Kidney (tissue), 14 donors: ENCODE data around the gene ITLN2. TPM values are rescaled to one million over a fixed set of nuclear protein-coding genes. Genes with fewer than 3 reads are reported as not detected.

Experiments used
- DNase-seq, 5 donors: peaks; one replicate each; pipeline ENCODE4 v3.0.0-alpha.2; 2013 to 2020
- FAIRE-seq: peaks from 2 replicates; lab custom pipeline; 2012; peaks lifted over from hg19 to GRCh38; lab: Jason Lieb, UNC
- H3K27ac ChIP-seq, 2 donors: one replicate each; pipeline ENCODE4 v1.7.0; 2013; ENCODE audit warnings: low read depth in 2 of 2, low read length in 2 of 2, inconsistent platforms in 1 of 2
- H3K27me3 ChIP-seq: one replicate; pipeline ENCODE4 v1.7.1; 2013; ENCODE audit warnings: low read length, inconsistent platforms; ENCODE audit not compliant: control insufficient read depth, insufficient read depth
- H3K36me3 ChIP-seq, 3 donors: one replicate each; pipeline versions ENCODE4 v1.7.0 to v1.7.1; 2013; ENCODE audit warnings: low read length in 3 of 3, control low read depth in 1 of 3, inconsistent platforms in 1 of 3; ENCODE audit not compliant: insufficient read depth in 3 of 3, control insufficient read depth in 2 of 3
- H3K4me1 ChIP-seq, 3 donors: one replicate each; pipeline versions ENCODE4 v1.7.0 to v1.7.1; 2013; ENCODE audit warnings: low read length in 3 of 3, inconsistent platforms in 1 of 3, low read depth in 1 of 3; ENCODE audit not compliant: control insufficient read depth in 2 of 3, insufficient read depth in 2 of 3
- H3K4me3 ChIP-seq, 3 donors: one replicate each; pipeline versions ENCODE4 v1.7.0 to v1.8.1; 2013; ENCODE audit warnings: low read length in 3 of 3, control low read depth in 1 of 3, inconsistent platforms in 1 of 3
- H3K9ac ChIP-seq, 3 donors: one replicate each; pipeline versions ENCODE4 v1.7.0 to v1.7.1; 2013; ENCODE audit warnings: low read length in 3 of 3, control low read depth in 1 of 3, inconsistent platforms in 1 of 3
- H3K9me3 ChIP-seq, 3 donors: one replicate each; pipeline versions ENCODE4 v1.7.0 to v1.7.1; 2013; ENCODE audit warnings: low read length in 3 of 3, control low read depth in 1 of 3, inconsistent platforms in 1 of 3; ENCODE audit not compliant: control insufficient read depth in 2 of 3, insufficient read depth in 1 of 3
- CTCF ChIP-seq: IDR thresholded peaks from 3 replicates; pipeline ENCODE4 v1.5.1; 2012; ENCODE audit warnings: mild to moderate bottlenecking, moderate library complexity, borderline replicate concordance; ENCODE audit not compliant: insufficient read depth; ENCODE audit errors: extremely low read depth
- intact Hi-C: fragments of 100-400 bp; cut with DNase I; formaldehyde crosslinking; loops from one replicate; pipeline ENCODE4 v1.11.1; 2022
- polyA plus RNA-seq: library from polyadenylated mRNA; stranded (reverse); fragments of 350-450 nt; fragmentation: Illumina TruSeq; extraction: RNeasy Lipid Tissue Mini Kit (QIAGEN cat#74804); gene quantifications from one replicate; pipeline ENCODE4 v1.2.3, GENCODE V29; 2014; ENCODE audit warnings: low read depth, low replicate concordance; ENCODE audit not compliant: insufficient read depth
- total RNA-seq: library from RNA; stranded (reverse); fragmentation: NEBNext Ultra II Directional; extraction: Animal tissue kit (Norgen Biotek cat#: 25700); gene quantifications from one replicate; pipeline ENCODE4 v1.2.1, GENCODE V29; 2021
- donor health status: control.
- donor health status: control.
- donor health status: control.
- donor health status: control.
- donor health status: control.
- donor health status: DM: yes; HTN: yes; CAD: no.
- donor health status: Normal renal cell carcinoma (clear cell type).

Gene ITLN2
- total and polyA plus RNA-seq, 2 donors from 2014 or later, result 0.88 TPM; not detected in 1

GRCh38 chr1:160975026-160975425 is 20.4 kb upstream of the ITLN2 start:
- no peak overlapping the region for H3K27ac ChIP-seq
- no peaks in the 10 kb centered on the region for H3K27me3 ChIP-seq
- FAIRE-seq, result no peak
- intact Hi-C loops, result no loop called here
- H3K4me3 ChIP-seq, result no peak overlapping the region
- no peaks in the 10 kb centered on the region for H3K36me3 ChIP-seq
- DNase-seq, result no peak
- no peak for TF ChIP-seq CTCF
- no peak overlapping the region for H3K9ac ChIP-seq
- no peaks in the 10 kb centered on the region for H3K4me1 ChIP-seq
- no peaks in the 10 kb centered on the region for H3K9me3 ChIP-seq

- Histone ChIP-seq H3K9me3 (no peaks in the 10 kb centered on the region), H3K27ac (no peak overlapping the region), H3K36me3 (no peaks in the 10 kb centered on the region), H3K4me3 (no peak overlapping the region), H3K9ac (no peak overlapping the region), H3K4me1 (no peaks in the 10 kb centered on the region), H3K27me3 (no peaks in the 10 kb centered on the region)
- DNase-seq, result no peak
- FAIRE-seq, result no peak
- no peak for TF ChIP-seq CTCF
- intact Hi-C loops, result no loop called here
These were observed 18.9 kb upstream of the ITLN2 start for GRCh38 chr1:160973491-160973890.

GRCh38 chr1:160972939-160973338 is 18.3 kb upstream of the ITLN2 start:
- Histone ChIP-seq H3K36me3 (no peaks in the 10 kb centered on the region), H3K9me3 (no peaks in the 10 kb centered on the region), H3K4me3 (no peak overlapping the region), H3K4me1 (no peaks in the 10 kb centered on the region), H3K27me3 (no peaks in the 10 kb centered on the region), H3K9ac (no peak overlapping the region), H3K27ac (no peak overlapping the region)
- TF ChIP-seq CTCF, result no peak
- intact Hi-C loops, result no loop called here
- DNase-seq, result no peak
- no peak for FAIRE-seq

GRCh38 chr1:160971618-160972056 is 17.0 kb upstream of the ITLN2 start:
- no peak for FAIRE-seq
- no peak for TF ChIP-seq CTCF

More at GRCh38 chr1:160971618-160972056, 17.0 kb upstream of the ITLN2 start:
- Histone ChIP-seq H3K27me3 (no peaks in the 10 kb centered on the region), H3K4me3 (no peak overlapping the region), H3K36me3 (no peaks in the 10 kb centered on the region), H3K9ac (no peak overlapping the region), H3K9me3 (no peaks in the 10 kb centered on the region), H3K4me1 (no peaks in the 10 kb centered on the region), H3K27ac (no peak overlapping the region)
- DNase-seq, result no peak
- intact Hi-C loops, result no loop called here
